ENCODE data around the gene CAMSAP3. TPM values are rescaled to one million over a fixed set of nuclear protein-coding genes. Genes with fewer than 3 reads are reported as not detected.

CAMSAP3 gene
- total RNA-seq, 1 donor from 2014 or later, result 4.1 TPM

DNA sequence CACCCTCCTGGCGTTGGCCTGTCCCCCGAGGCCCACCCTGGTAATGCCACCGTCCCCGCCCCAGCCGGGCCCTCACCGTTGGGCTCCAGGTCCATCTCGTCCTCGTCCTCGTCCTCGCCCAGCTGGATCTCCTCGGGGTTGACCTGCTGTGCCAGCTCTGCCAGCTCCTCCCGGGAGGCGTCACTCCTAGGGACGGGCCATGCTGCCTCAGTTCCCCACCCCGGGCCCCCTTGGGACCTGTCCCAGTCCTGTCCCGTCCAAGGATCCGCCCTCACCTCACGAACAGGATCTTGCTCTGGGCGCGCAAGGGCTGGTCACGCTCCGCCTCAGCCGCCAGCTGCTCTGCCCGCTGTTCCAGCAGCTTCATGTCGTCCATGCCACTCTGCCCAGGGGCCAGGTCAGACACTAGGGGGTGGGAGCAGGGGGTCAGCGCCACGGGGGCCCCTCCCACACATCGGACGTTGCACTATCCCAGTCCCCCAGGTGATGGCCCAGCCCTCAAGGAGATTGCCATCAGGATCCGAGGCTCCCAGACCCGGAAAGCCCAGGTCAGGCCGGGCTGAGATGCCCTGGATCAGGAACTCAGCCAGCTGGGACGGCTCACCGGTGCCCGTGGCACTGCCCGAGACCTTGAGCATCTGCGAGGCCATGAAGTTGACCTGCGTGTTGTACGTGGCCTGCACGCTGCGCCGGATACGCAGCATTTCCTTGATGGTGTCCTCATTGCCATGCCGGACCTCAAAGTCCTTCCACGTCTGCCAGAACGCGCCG, 24.2 kb downstream of the CAMSAP3 start:
- Histone ChIP-seq H3K4me3 (ENCODE audit: insufficient read depth, low read depth, low read length) (no peak overlapping the region), H4K20me1 (ENCODE audit: insufficient read depth, low read length) (no peaks in the 10 kb centered on the region), H3K27me3 (ENCODE audit: insufficient read depth, low read length) (no peaks in the 10 kb centered on the region), H3K79me2 (ENCODE audit: insufficient read depth, low read length) (no peaks in the 10 kb centered on the region), H3K4me2 (ENCODE audit: low read length) (no peak overlapping the region), H3K36me3 (ENCODE audit: insufficient read depth, low read length) (peaks cover 4% of the 10 kb centered on the region), H3K9ac (ENCODE audit: low read length) (no peak overlapping the region), H3K27ac (ENCODE audit: low read depth, low read length) (no peak overlapping the region), H3K4me1 (ENCODE audit: insufficient read depth, low read length) (no peaks in the 10 kb centered on the region), H2AFZ (ENCODE audit: low read depth, low read length) (no peak overlapping the region), H3K9me3 (ENCODE audit: insufficient read depth, low read depth, low read length) (no peaks in the 10 kb centered on the region)
- no peak overlapping the region for H3K27ac Mint-ChIP-seq (ENCODE audit: unreplicated experiment)
- DNase-seq (ENCODE audit: low read depth), result no peak
- H3K4me3 Mint-ChIP-seq (ENCODE audit: unreplicated experiment), result no peak overlapping the region
- H3K27me3 Mint-ChIP-seq (ENCODE audit: low read depth, unreplicated experiment), result no peaks in the 10 kb centered on the region
- H3K9me3 Mint-ChIP-seq (ENCODE audit: unreplicated experiment), result no peaks in the 10 kb centered on the region
- FAIRE-seq, result no peak
- no peak for TF ChIP-seq EZH2 (IDR thresholded peaks at IDR 0.05; ENCODE audit: insufficient read depth, low read length)
- TF ChIP-seq, protein P1, sequence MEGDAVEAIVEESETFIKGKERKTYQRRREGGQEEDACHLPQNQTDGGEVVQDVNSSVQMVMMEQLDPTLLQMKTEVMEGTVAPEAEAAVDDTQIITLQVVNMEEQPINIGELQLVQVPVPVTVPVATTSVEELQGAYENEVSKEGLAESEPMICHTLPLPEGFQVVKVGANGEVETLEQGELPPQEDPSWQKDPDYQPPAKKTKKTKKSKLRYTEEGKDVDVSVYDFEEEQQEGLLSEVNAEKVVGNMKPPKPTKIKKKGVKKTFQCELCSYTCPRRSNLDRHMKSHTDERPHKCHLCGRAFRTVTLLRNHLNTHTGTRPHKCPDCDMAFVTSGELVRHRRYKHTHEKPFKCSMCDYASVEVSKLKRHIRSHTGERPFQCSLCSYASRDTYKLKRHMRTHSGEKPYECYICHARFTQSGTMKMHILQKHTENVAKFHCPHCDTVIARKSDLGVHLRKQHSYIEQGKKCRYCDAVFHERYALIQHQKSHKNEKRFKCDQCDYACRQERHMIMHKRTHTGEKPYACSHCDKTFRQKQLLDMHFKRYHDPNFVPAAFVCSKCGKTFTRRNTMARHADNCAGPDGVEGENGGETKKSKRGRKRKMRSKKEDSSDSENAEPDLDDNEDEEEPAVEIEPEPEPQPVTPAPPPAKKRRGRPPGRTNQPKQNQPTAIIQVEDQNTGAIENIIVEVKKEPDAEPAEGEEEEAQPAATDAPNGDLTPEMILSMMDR (IDR thresholded peaks at IDR 0.05; ENCODE audit: insufficient read depth, low read depth, low read length), result no peak
- H3K4me1 Mint-ChIP-seq (ENCODE audit: low read depth, unreplicated experiment), result peaks cover 4% of the 10 kb centered on the region
- H3K36me3 Mint-ChIP-seq (ENCODE audit: low read depth, unreplicated experiment), result peaks cover 15% of the 10 kb centered on the region

- TF ChIP-seq EZH2 (IDR thresholded peaks at IDR 0.05; ENCODE audit: insufficient read depth, low read length), result no peak
- TF ChIP-seq, protein P1 (IDR thresholded peaks at IDR 0.05; ENCODE audit: insufficient read depth, low read depth, low read length), result no peak
- H3K27ac ChIP-seq (ENCODE audit: low read depth, low read length), result no peak overlapping the region
- H3K9me3 ChIP-seq (ENCODE audit: insufficient read depth, low read depth, low read length), result no peaks in the 10 kb centered on the region
- H3K4me1 ChIP-seq (ENCODE audit: insufficient read depth, low read length), result no peaks in the 10 kb centered on the region
- H3K9me3 Mint-ChIP-seq (ENCODE audit: unreplicated experiment), result no peaks in the 10 kb centered on the region
- H3K36me3 ChIP-seq (ENCODE audit: insufficient read depth, low read length), result peaks cover 4% of the 10 kb centered on the region
- H3K4me3 Mint-ChIP-seq (ENCODE audit: unreplicated experiment), result no peak overlapping the region
- DNase-seq (ENCODE audit: low read depth) (no peak), FAIRE-seq (no peak)
- H3K4me1 Mint-ChIP-seq (ENCODE audit: low read depth, unreplicated experiment), result peaks cover 4% of the 10 kb centered on the region
- no peak overlapping the region for H2AFZ ChIP-seq (ENCODE audit: low read depth, low read length)
- peaks cover 6% of the 10 kb centered on the region for H3K79me2 ChIP-seq (ENCODE audit: insufficient read depth, low read length)
- no peak overlapping the region for H3K27ac Mint-ChIP-seq (ENCODE audit: unreplicated experiment)
- H3K27me3 ChIP-seq (ENCODE audit: insufficient read depth, low read length), result no peaks in the 10 kb centered on the region
- H3K4me2 ChIP-seq (ENCODE audit: low read length), result no peak overlapping the region
- no peaks in the 10 kb centered on the region for H3K27me3 Mint-ChIP-seq (ENCODE audit: low read depth, unreplicated experiment)
- peaks cover 15% of the 10 kb centered on the region for H3K36me3 Mint-ChIP-seq (ENCODE audit: low read depth, unreplicated experiment)
- no peak overlapping the region for H3K9ac ChIP-seq (ENCODE audit: low read length)
- no peak overlapping the region for H3K4me3 ChIP-seq (ENCODE audit: insufficient read depth, low read depth, low read length)
- H4K20me1 ChIP-seq (ENCODE audit: insufficient read depth, low read length), result no peaks in the 10 kb centered on the region
These were observed 25.1 kb downstream of the CAMSAP3 start for GRCh38 chr19:7620442-7621412.

Data from astrocyte (in vitro differentiated cells and primary cell).